ENCODE results near the gene SUMO3.

The SUMO3 gene

DNA sequence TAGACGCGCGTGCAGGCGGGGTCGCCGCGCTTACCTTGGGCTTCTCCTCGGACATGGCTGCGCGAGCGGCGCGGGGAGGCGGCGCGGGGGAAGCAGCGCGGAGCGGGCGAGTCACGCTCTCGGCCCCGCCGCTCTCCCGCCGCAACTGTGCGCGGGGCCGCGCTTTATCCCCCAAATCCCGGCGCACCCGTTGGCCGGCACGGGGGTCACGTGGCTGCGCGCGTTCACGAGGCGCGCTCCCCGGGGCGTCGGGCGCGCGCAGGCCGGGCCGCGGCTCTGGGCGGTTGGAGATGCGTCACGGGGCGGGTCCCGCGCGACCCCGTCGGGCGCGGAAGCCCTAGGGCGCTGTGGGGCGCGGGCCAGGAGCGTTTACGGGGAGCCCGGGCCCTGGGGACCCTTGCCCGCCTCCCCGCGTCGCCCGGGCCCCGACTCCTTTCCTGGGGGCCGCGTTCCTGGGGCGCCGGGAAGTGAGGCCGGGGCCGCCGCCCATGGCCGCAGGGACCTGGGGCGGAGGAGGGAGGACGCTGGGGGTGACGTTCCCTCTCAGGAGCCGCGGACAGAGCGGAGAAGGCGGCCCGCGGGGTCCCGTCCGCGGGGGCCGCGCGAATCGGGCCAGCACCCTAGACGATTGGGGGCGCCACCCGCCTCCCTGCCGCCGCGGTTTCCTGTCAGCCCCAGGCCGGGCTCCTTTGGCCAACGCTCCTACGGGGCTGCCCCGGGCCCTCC, at the start of gene SUMO3:
Gene SUMO3 (minus strand): TSS at position 149 of the 726 bp plus-strand sequence. CDS start 94 bp downstream, at position 55.
- peak; percentile 84 for DNase-seq (ENCODE audit: low read depth)

DNA sequence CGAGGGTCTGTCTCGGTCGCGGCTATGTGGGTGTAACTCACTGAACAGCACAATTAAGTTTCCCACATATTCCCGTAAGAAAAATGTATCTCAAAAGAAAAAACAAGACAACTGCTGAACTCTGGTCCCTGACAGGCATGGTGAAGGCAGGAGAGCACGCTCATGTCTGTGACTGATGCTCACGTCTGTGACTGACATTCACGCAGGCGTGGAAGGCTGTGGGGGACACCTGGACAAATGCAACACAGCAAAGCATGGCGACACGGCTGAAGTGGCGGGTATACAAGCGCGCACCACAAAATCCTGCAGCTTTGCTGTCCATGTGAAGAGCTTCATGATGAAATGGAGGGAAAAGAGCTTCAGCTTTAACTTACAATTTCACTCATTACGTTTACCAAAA, 49.6 kb upstream of the SUMO3 start:
- no peak for DNase-seq (ENCODE audit: low read depth)

DNA sequence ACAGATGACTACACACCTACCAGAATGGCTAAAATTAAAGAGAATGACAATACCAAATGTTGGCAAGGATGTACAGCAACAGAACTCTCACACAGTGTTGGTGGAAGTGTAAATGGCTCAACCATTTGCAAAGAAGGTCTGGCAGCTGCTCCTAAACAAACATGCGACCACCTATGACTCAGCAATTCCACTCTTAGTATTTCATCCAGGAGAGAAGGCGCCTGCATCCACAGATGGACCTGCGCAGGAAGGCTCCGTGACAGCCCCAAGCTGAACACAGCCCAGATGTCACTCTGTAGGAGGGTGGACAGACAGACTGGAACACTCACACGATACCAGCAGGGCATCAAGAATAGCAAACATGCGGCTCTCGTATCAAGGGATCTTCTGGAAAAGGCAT, 48.9 kb upstream of the SUMO3 start:
- DNase-seq (ENCODE audit: low read depth): no peak

DNA sequence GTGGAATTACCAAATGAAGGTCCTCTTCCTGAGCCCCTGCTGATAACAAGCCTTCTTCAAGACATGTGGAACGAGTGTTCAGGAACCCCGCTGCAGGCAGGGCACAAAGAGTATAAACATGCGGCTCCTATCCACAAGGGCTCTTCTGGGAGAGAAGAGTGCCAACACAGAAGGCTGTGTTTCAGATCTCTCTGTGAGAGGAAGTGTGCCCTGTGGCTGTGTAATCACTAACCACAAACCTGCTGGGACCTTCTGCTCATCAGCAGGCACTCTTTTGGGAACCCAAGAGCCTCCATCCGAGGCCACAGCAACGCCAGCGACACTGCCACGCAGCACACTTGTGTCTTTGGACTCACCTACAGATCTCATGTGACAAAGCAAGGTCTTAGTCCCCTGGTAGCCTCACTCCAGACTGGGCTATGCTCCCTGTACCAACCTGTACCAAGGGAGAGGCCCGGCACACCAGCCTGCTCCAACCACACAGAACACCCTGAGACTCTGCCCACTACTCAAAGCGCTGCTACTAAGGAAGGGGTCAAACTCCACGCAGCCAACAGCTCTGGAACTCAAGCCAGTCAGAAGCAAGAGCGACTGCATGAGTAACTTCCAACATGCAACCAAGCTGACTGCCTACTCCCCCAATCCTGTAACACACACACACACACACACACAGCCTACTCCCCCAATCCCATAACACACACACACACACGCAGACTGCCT, 47.9 kb upstream of the SUMO3 start:
- DNase-seq (ENCODE audit: low read depth): no peak

DNA sequence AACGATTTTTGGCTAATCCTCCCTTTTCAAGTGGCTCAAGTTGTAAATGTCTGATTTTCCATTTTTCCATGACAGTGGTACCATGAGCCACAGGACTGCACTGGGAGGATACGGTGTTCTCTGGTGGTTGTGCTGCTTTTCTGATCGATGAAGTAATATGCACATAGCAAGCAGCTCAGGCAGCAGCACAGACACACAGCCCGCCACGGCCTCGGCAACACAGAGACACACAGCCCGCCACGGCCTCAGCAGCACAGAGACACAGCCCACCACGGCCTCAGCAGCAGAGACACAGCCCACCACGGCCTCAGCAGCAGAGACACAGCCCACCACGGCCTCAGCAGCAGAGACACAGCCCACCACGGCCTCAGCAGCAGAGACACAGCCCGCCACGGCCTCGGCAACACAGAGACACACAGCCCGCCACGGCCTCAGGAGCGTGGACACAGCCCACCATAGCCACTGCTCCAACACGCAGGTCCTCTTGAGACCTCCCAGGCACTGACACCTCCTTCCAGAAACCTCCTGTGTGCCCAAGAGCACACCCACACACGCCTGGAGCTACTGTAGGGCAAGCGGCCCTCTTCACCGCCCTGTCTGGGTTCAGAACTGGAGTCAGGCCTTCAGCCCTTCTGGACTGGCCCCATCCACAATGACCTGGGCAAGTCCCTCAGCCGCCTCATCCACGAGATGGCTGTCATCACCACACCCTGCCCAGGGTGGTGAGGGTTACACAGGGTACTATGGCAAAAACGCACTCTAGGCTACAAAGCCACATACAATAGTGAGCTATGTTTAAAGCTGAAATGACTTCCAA, 45.2 kb upstream of the SUMO3 start:
- no peak for DNase-seq (ENCODE audit: low read depth)

GRCh38 chr21:44858791-44859190, 40.9 kb upstream of the SUMO3 start:
- no peak for DNase-seq (ENCODE audit: low read depth)

- no peak for DNase-seq (ENCODE audit: low read depth)
These were observed 40.4 kb upstream of the SUMO3 start for GRCh38 chr21:44858291-44858690.

DNA sequence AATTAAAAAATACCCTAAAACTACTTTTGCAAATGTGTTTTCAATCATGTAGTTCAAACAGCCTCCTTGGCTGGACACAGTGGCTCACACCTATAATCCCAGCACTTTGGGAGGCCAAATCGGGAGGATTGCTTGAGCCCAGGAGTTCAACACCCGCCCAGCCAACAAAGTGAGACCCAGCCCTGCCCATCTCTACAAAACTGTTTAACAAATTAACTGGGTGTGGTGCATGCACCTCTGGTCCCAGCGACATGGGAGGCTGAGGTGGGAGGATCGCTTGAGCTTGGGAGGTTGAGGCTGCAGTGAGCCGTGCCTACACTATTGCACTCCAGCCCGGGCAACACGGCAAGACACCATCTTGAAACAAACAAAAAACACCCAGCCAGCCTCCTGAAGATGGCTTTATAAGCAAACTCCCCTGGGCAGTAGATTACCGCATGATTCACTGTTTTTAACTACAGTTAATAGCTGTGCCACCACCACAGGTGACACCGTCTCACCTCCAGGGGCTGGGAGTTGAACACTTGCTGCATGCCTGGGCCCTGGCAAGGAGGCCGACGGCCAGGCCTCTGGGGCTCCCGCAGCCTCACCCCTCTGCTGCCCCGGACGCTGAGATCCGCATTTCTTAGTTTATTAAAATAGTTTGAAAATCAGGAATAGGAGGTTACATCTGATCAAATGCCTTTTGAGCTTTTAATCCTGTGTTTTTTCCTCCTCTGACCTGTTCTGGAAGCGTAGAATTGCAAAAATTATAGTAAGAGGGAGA, 39.4 kb upstream of the SUMO3 start:
- DNase-seq (ENCODE audit: low read depth): no peak

DNA sequence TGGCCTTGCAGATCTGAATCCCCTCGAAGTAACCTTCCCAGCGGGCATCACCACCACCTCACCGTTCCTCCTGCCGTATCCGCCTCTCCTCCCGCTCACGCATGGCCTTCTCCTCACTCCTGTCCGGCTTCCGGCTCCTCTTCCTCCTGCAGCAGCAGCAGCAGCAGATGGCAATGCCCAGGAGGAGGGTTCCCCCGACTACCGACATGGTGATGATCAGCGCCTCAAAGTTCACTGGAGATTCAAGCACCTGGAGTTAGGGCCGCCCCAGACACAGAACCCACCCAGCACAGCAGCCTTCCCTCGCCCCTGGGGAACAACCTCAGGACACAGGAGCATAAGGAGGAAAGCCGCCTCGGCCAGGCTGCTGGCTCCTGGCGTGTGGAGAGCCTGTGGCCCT, 38.3 kb upstream of the SUMO3 start:
- DNase-seq (ENCODE audit: low read depth): no peak

DNA sequence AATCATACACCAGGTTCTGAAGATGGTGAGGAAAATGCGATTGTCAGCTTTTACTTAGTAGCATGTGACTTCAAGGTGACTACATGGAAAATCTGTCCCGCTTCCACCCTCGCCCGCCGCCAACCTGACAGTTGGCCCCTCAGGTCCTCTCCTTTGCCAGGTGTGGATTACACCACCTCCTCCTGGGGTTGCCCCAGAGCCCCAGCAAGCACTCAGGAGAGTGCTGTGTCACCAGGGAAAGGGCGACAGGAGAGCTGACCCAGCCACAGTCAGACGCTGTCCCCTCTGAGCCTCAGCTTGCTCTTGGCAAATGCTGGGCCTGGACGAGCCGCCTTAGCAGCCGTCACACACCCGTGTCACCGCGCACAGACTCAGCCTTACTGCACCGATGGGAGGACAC, 37.7 kb upstream of the SUMO3 start:
- DNase-seq (ENCODE audit: low read depth): no peak

DNA sequence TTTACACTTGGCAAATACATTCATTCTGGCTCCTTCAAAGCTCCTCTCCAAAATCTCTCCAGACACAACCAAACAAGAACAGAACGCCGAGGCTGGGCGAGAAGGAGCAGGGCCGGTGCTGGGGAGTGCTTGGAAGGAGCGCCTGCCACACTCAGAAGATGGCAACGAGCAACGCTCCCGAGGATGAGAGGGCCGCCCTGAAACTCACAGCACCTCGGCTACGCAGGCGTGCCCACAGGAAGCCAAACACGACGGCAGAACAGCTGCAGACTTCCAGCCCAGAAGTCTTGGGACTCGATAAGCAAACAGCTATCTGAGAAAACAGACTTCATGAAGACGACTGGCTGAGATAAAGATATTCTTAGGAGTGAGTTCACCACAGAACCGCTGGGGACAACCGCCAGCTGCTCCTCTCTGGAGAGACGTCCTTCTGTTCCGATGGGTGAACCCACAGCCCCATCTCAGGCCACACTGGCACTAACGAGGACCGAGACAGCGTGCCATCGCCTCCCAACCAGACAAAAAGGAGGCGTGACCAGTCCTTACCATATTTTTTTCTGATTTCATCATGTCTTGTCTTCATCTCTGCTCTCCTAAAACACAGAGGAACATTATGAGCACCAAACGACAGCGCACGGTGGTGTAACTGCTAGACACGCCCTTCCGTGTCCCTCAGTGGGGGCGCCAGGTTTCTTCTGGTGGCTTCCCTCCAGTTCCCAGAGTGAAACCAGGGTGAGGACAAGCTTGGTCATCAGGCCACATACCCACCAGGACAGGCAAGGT, 37.0 kb upstream of the SUMO3 start:
- DNase-seq (ENCODE audit: low read depth): no peak

- DNase-seq (ENCODE audit: low read depth): no peak
These were observed 36.5 kb upstream of the SUMO3 start for GRCh38 chr21:44854391-44854663.

DNA sequence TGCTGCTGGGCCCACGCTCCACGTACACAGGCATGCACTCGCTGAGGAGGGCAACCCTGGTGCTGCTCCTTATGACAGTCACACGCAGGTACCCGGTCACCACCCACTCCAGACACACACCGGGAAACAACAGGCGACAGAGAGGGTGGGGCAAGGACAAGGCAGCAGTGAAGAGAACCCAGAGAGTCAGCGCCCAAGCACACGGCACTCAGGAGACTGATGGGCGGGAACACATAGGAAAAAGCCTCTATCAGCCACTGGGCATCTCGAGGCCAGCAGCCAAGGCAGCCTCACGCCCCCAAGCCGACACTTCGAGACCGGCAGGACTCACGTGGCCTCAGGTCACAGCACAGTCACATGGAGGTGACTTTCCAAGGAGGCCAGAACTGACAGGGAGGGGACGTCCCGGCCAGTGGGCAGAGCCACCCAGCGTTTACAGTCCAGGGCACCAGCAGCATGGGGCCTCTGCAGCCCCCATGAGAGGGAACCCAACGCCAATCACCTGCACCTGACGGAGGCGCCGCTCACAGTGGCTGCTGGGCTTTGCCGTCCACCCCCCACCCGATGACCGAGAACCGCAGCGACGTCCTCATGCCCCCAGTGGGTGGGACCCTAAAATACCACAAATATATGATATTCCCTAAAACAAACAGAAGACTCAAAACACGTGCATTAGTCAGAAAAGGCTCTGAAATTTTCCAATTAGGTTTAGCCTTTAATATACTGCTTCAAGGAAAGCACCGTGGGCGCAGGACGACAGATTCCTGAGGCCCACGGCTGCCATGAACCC, 35.9 kb upstream of the SUMO3 start:
- no peak for DNase-seq (ENCODE audit: low read depth)

GRCh38 chr21:44850905-44851657, 33.2 kb upstream of the SUMO3 start:
- no peak for DNase-seq (ENCODE audit: low read depth)

DNA sequence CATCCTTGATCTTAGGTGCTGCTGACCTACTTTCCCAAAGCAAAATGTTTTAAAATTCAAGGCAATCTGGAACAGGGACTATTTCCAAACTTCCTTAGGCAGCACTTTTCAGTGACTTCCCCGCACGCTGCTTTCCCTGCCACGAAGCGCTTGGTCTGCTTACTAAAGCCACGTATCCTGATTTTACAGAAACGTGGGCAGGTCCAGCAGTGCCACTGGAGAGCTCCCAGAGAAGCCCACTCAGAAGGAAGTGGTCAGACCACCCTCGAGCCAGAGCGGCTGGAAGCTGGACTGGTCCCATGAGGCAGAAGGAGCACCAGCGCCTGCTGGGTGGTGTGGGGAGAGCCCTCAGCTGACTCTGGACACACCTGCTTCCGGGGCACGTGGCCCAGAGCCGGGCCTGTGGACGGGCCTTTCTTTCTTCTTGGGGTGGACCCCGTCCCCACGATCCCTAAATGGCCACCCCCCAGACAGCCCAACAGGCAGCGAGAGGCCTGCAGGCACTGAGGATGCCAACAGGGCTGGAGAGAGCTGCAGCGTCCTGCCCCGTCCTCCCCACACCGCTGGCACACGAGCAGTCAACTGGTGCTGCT, 32.4 kb upstream of the SUMO3 start:
- DNase-seq (ENCODE audit: low read depth): no peak

GRCh38 chr21:44849616-44850130, 31.8 kb upstream of the SUMO3 start:
- DNase-seq (ENCODE audit: low read depth): no peak

DNA sequence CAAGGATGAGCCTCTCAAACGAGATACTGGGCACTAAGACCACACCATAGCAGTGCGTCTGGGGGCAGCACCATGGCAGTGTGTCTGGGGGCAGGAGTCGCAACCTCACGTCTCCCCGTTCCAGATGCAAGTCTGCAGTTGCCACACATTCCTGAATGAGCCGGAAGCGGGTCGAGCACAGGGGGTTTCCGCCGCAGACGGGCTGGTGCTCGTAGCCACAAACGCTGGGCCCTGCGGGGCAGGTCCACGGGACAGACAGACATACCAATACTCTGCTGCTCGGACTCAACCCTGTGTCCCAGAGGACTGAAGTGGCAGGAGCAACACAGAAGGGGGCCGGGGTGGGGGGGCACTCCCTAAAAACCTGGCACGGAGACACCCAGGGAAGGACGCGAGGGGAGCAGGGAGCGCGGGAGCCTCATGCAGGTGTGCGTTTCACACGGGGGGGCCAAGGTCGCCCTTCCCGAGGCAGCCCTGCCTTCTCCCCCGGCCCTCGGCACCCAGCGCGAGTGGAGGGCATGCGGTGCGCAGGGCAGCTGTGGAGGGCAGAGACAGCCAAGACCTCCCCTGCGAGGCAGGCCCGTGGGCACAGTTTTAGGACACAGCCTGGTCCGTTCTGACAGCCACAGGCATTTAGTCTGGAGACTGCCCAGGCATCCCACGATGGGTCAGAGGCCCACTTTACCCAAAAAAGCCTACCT, 31.1 kb upstream of the SUMO3 start:
- no peak for DNase-seq (ENCODE audit: low read depth)

DNA sequence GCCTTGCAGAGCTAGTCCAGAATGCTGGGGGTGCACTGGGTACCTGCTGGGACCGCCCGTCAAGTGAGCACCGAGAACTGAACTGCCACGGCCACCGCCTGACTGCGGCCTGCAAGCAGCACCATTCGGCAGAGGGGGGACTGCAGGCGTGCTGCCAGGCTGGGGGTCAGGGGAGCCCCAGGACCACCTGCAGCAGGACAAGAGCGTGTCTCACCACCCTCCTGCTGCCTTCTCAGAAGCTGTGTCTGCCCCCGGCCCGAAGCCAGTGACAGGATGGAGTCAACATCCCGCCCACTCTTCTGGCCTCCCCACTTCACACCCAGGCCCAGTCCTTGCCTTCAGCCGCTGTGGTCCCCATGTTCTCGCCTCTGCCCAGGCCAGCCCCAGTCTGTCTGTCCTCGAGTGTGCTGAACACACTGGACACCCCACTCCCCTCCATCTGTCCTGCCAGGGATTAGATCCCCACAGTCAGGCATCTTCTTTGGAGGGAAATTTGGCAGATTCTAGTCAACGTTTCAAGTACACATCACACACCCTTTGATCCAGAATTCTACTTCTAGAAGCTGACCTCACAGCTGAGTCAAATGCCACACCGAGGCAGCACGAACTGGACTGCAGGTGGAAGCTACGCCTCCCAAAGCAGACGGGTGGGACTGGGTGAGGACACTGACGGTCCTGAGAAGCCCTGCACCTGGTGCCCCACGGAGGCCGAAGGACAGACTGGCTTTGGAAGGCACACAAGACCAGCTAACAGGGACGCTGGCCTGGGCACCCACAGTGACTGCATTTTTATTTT, 29.6 kb upstream of the SUMO3 start:
- DNase-seq (ENCODE audit: low read depth): no peak
